H9 (cell line): ENCODE results near the gene ZNF408. TPM values are rescaled to one million over a fixed set of nuclear protein-coding genes. Genes with fewer than 3 reads are reported as not detected.
A peak's percentile ranks its signal among the peaks of the same experiment; 100 is the strongest.

ENCODE experiments used
- DNase-seq: peaks from one replicate; pipeline ENCODE4 v3.0.0-alpha.2; 2017
- H2AFZ ChIP-seq: one replicate; pipeline ENCODE4 v1.6.1; 2013; ENCODE audit warnings: mild to moderate bottlenecking, low read length, control low read depth, moderate library complexity
- H2AK5ac ChIP-seq: 2 replicates; pipeline ENCODE4 v1.6.1; 2013; ENCODE audit warnings: low read length, control low read depth, mixed read lengths; ENCODE audit not compliant: insufficient read length
- H2BK120ac ChIP-seq: one replicate; pipeline ENCODE4 v1.6.1; 2013; ENCODE audit warnings: low read depth, mild to moderate bottlenecking, low read length, control low read depth, inconsistent platforms; ENCODE audit not compliant: poor library complexity, severe bottlenecking
- H2BK12ac ChIP-seq: 2 replicates; pipeline ENCODE4 v1.6.1; 2013; ENCODE audit warnings: low read length, control low read depth, mixed read lengths, low read depth; ENCODE audit not compliant: insufficient read length
- H2BK15ac ChIP-seq: 2 replicates; pipeline ENCODE4 v1.6.1; 2013; ENCODE audit warnings: low read depth, low read length, control low read depth
- H2BK20ac ChIP-seq: one replicate; pipeline ENCODE4 v1.6.1; 2013; ENCODE audit warnings: low read depth, mild to moderate bottlenecking, low read length, control low read depth, inconsistent platforms; ENCODE audit not compliant: poor library complexity, severe bottlenecking
- H2BK5ac ChIP-seq: 2 replicates; pipeline ENCODE4 v1.6.1; 2013; ENCODE audit warnings: low read length, control low read depth, mixed read lengths; ENCODE audit not compliant: insufficient read length
- H3K14ac ChIP-seq: 2 replicates; pipeline ENCODE4 v1.6.1; 2013; ENCODE audit warnings: low read length, control low read depth; ENCODE audit not compliant: insufficient read depth
- H3K18ac ChIP-seq: 2 replicates; pipeline ENCODE4 v1.6.1; 2013; ENCODE audit warnings: low read depth, mild to moderate bottlenecking, mixed read lengths, low read length, control low read depth; ENCODE audit not compliant: insufficient read length
- H3K23ac ChIP-seq: 2 replicates; pipeline ENCODE4 v1.6.1; 2013; ENCODE audit warnings: low read length, control low read depth, mixed read lengths, low read depth; ENCODE audit not compliant: insufficient read length
- H3K23me2 ChIP-seq: 2 replicates; pipeline ENCODE4 v1.6.1; 2013; ENCODE audit warnings: low read depth, mild to moderate bottlenecking, mixed read lengths, low read length, control low read depth; ENCODE audit not compliant: insufficient read length, poor library complexity, severe bottlenecking
- H3K27ac ChIP-seq: 2 replicates; pipeline ENCODE4 v1.5.1; 2013; ENCODE audit warnings: low read length, control low read depth, mixed read lengths, low read depth; ENCODE audit not compliant: insufficient read length
- H3K27me3 ChIP-seq: 2 replicates; pipeline ENCODE4 v1.6.1; 2013; ENCODE audit warnings: low read length, control low read depth, inconsistent platforms; ENCODE audit not compliant: insufficient read depth
- H3K4ac ChIP-seq: 2 replicates; pipeline ENCODE4 v1.6.1; 2013; ENCODE audit warnings: low read depth, mild to moderate bottlenecking, control low read depth, inconsistent platforms, low read length, moderate library complexity
- H3K4me1 ChIP-seq: 2 replicates; pipeline ENCODE4 v1.6.1; 2013; ENCODE audit warnings: low read length, control low read depth, inconsistent platforms; ENCODE audit not compliant: insufficient read depth
- H3K4me2 ChIP-seq: 2 replicates; pipeline ENCODE4 v1.6.1; 2013; ENCODE audit warnings: low read length, control low read depth, mixed read lengths; ENCODE audit not compliant: insufficient read length, insufficient read depth
- H3K56ac ChIP-seq: 2 replicates; pipeline ENCODE4 v1.6.1; 2013; ENCODE audit warnings: low read depth, mild to moderate bottlenecking, mixed read lengths, low read length, control low read depth; ENCODE audit not compliant: insufficient read length
- H3K79me1 ChIP-seq: 2 replicates; pipeline ENCODE4 v1.6.1; 2013; ENCODE audit warnings: low read depth, mild to moderate bottlenecking, moderate library complexity, low read length, control low read depth, inconsistent platforms; ENCODE audit not compliant: insufficient read depth, poor library complexity, severe bottlenecking
- H3K79me2 ChIP-seq: 2 replicates; pipeline ENCODE4 v1.6.1; 2013; ENCODE audit warnings: low read length, control low read depth, inconsistent platforms; ENCODE audit not compliant: insufficient read depth
- H3K9ac ChIP-seq: 2 replicates; pipeline ENCODE4 v1.6.1; 2013; ENCODE audit warnings: low read length, control low read depth, mixed read lengths; ENCODE audit not compliant: insufficient read length; ENCODE audit errors: extremely low read depth
- H3K9me3 ChIP-seq: one replicate; pipeline ENCODE4 v1.6.1; 2013; ENCODE audit warnings: low read depth, low read length, inconsistent platforms; ENCODE audit not compliant: control insufficient read depth
- H3T11ph ChIP-seq: one replicate; pipeline ENCODE4 v1.6.1; 2013; ENCODE audit warnings: mild to moderate bottlenecking, low read length, control low read depth, inconsistent platforms
- H4K20me1 ChIP-seq: one replicate; pipeline ENCODE4 v1.6.1; 2013; ENCODE audit not compliant: control insufficient read depth, insufficient read length, insufficient read depth
- H4K5ac ChIP-seq: 2 replicates; pipeline ENCODE4 v1.6.1; 2013; ENCODE audit warnings: low read depth, mild to moderate bottlenecking, mixed read lengths, low read length, control low read depth; ENCODE audit not compliant: insufficient read length
- H4K8ac ChIP-seq: replicated peaks from 2 replicates; pipeline ENCODE4 v1.6.1; 2013; ENCODE audit warnings: low read length, control low read depth, mixed read lengths, low read depth; ENCODE audit not compliant: insufficient read length
- H4K91ac ChIP-seq: 2 replicates; pipeline ENCODE4 v1.6.1; 2013; ENCODE audit warnings: low read depth, mild to moderate bottlenecking, moderate library complexity, mixed read lengths, low read length, control low read depth; ENCODE audit not compliant: insufficient read length
- H3K27ac Mint-ChIP-seq, 3 experiments: 2 replicates in 2 of 3; 3 replicates in 1 of 3; pipeline ENCODE4 v1.8.0; 2020 to 2021; ENCODE audit warnings: mixed read lengths in 3 of 3, mild to moderate bottlenecking in 1 of 3, moderate library complexity in 1 of 3
- H3K27me3 Mint-ChIP-seq: 2 replicates; pipeline ENCODE4 v1.8.0; 2021; ENCODE audit warnings: low read depth, mild to moderate bottlenecking, moderate library complexity, mixed read lengths
- H3K36me3 Mint-ChIP-seq, 3 experiments: 2 replicates in 2 of 3; 3 replicates in 1 of 3; pipeline ENCODE4 v1.8.0; 2020 to 2021; ENCODE audit warnings: low read depth in 3 of 3, mixed read lengths in 3 of 3; ENCODE audit not compliant: insufficient read depth in 1 of 3
- H3K4me1 Mint-ChIP-seq, 2 experiments: 2 replicates each; pipeline ENCODE4 v1.8.0; 2020; ENCODE audit warnings: mixed read lengths in 2 of 2
- H3K4me3 Mint-ChIP-seq, 2 experiments: 2 replicates in 1 of 2; 3 replicates in 1 of 2; pipeline ENCODE4 v1.8.0; 2020 to 2021; ENCODE audit warnings: mild to moderate bottlenecking in 2 of 2, mixed read lengths in 2 of 2, moderate library complexity in 1 of 2
- H3K9me3 Mint-ChIP-seq, 2 experiments: 2 replicates in 1 of 2; 3 replicates in 1 of 2; pipeline ENCODE4 v1.8.0; 2020; ENCODE audit warnings: mild to moderate bottlenecking in 2 of 2, mixed read lengths in 2 of 2, moderate library complexity in 1 of 2
- CTCF ChIP-seq: fragments of 200-600 bp; sonication (generic); conservative IDR thresholded peaks from 3 replicates; pipeline ENCODE4 v1.8.0; 2021; ENCODE audit warnings: antibody characterized with exemption, mild to moderate bottlenecking
- WGBS: extraction: QIAGEN DNeasy Blood & Tissue Kit; methylation state at CpG from one replicate; pipeline ENCODE4 v1.1.7; 2013; ENCODE audit warnings: missing lambda C conversion rate, low lambda C conversion rate, mixed read lengths; ENCODE audit not compliant: insufficient read length; ENCODE audit errors: extremely low coverage; 5-methylcytosine and 5-hydroxymethylcytosine counted together
- total RNA-seq: library from RNA; stranded (reverse); gene quantifications from 2 replicates; pipeline ENCODE4 v1.2.1, GENCODE V29; 2021

The ZNF408 gene
- total RNA-seq, 1 experiment from 2014 or later = 16.6 TPM

GRCh38 chr11:46675949-46676348 lies 24.9 kb upstream of the ZNF408 start:
- Mint-ChIP-seq H3K27me3 (no peaks in the 10 kb centered on the region; the same call in 1 of the 2 replicates), H3K9me3 (no peaks in the 10 kb centered on the region), H3K4me1 (peaks cover 14 to 16% of the 10 kb centered on the region in 2 experiments), H3K36me3 (peaks cover 13 to 37% (median 32%) of the 10 kb centered on the region in 3 experiments; a peak in 6 of 7 replicates), H3K27ac (peak overlapping the region in 2 of 3 experiments; percentile 74 to 95; a peak in 2 of 7 replicates), H3K4me3 (no peak overlapping the region)
- Histone ChIP-seq H3T11ph (no peak overlapping the region), H4K20me1 (no peaks in the 10 kb centered on the region), H2BK12ac (no peak overlapping the region), H2BK120ac (no peak overlapping the region), H3K4ac (no peak overlapping the region), H2BK15ac (no peak overlapping the region), H4K91ac (peak overlapping the region; percentile 24), H2BK20ac (no peak overlapping the region), H3K56ac (no peak overlapping the region), H2AK5ac (no peak overlapping the region), H3K79me2 (no peaks in the 10 kb centered on the region), H3K27ac (no peak overlapping the region), H3K9ac (no peak overlapping the region), H3K79me1 (no peaks in the 10 kb centered on the region), H3K14ac (no peak overlapping the region), H3K27me3 (no peaks in the 10 kb centered on the region), H4K8ac (no peak overlapping the region), H3K18ac (no peak overlapping the region), H3K23ac (no peak overlapping the region), H3K4me2 (no peak overlapping the region), H3K23me2 (no peaks in the 10 kb centered on the region), H2AFZ (no peak overlapping the region), H4K5ac (no peak overlapping the region), H3K4me1 (no peaks in the 10 kb centered on the region), H2BK5ac (no peak overlapping the region), H3K9me3 (no peaks in the 10 kb centered on the region)
- no peak for DNase-seq
- TF ChIP-seq CTCF = no peak
- no CpG with 5 or more reads among the region's 7 CpGs for WGBS
